Tibial nerve (tissue), 3 donors: ENCODE measurements around the gene KCNH1.

ENCODE experiments used
- CTCF ChIP-seq, 5 experiments: fragments of 200-600 bp in 3 of 5; fragments of 450-650 bp in 2 of 5; sonication (generic) in 3 of 5; IDR thresholded peaks; one replicate each; pipeline ENCODE4 v1.5.1; 2016 to 2019; ENCODE audit warnings: antibody characterized with exemption in 5 of 5, mild to moderate bottlenecking in 3 of 5, moderate library complexity in 2 of 5
- POLR2A ChIP-seq, 2 donors: fragments of 450-650 bp; IDR thresholded peaks; one replicate each; pipeline ENCODE4 v1.6.1; 2017; ENCODE audit warnings: antibody characterized with exemption in 2 of 2, mild to moderate bottlenecking in 2 of 2, moderate library complexity in 2 of 2

GRCh38 chr1:210650403-210650802, 483.5 kb downstream of the KCNH1 start:
- TF ChIP-seq CTCF (IDR thresholded peaks at IDR 0.05) (no peak), POLR2A (IDR thresholded peaks at IDR 0.05) (no peak)
